Mesothelial cell of epicardium (in vitro differentiated cells): Measurements from ENCODE around the gene PRRX1. TPM values are rescaled to one million over a fixed set of nuclear protein-coding genes. Genes with fewer than 3 reads are reported as not detected.

ENCODE experiments used
- DNase-seq, 2 experiments: peaks; one replicate each; pipeline ENCODE4 v3.0.0; 2021; ENCODE audit warnings: low spot score in 2 of 2; ENCODE audit not compliant: unreplicated experiment in 2 of 2
- H3K27ac Mint-ChIP-seq: 2 replicates; pipeline ENCODE4 v1.8.0; 2021; ENCODE audit warnings: mixed read lengths
- H3K27me3 Mint-ChIP-seq: 2 replicates; pipeline ENCODE4 v1.8.0; 2021; ENCODE audit warnings: low read depth, mixed read lengths
- H3K36me3 Mint-ChIP-seq: 2 replicates; pipeline ENCODE4 v1.8.0; 2021; ENCODE audit warnings: mixed read lengths
- H3K4me1 Mint-ChIP-seq: 2 replicates; pipeline ENCODE4 v1.8.0; 2021; ENCODE audit warnings: mixed read lengths
- H3K4me3 Mint-ChIP-seq: 2 replicates; pipeline ENCODE4 v1.8.0; 2021; ENCODE audit warnings: mild to moderate bottlenecking, moderate library complexity, mixed read lengths
- H3K9me3 Mint-ChIP-seq: 2 replicates; pipeline ENCODE4 v1.8.0; 2021; ENCODE audit warnings: mixed read lengths
- CTCF ChIP-seq: fragments of 200-600 bp; sonication (generic); IDR thresholded peaks from one replicate; pipeline ENCODE4 v1.5.0; 2021; ENCODE audit warnings: antibody characterized with exemption; ENCODE audit not compliant: unreplicated experiment
- total RNA-seq: library from RNA; stranded (reverse); gene quantifications from 3 replicates; pipeline ENCODE4 v1.2.1, GENCODE V29; 2021

PRRX1 gene
- total RNA-seq, 1 donor from 2014 or later, result 9.7 TPM

- no peak overlapping the region for H3K4me3 Mint-ChIP-seq
- peaks cover 8% of the 10 kb centered on the region for H3K27me3 Mint-ChIP-seq
- TF ChIP-seq CTCF, result no peak
- peaks cover 2% of the 10 kb centered on the region for H3K36me3 Mint-ChIP-seq
- DNase-seq, result no peak
- no peak overlapping the region for H3K27ac Mint-ChIP-seq
- peaks cover 28% of the 10 kb centered on the region for H3K9me3 Mint-ChIP-seq
- H3K4me1 Mint-ChIP-seq, result peaks cover 12% of the 10 kb centered on the region
These were observed 75.9 kb downstream of the PRRX1 start for GRCh38 chr1:170739803-170740202.

- Mint-ChIP-seq H3K27ac (no peak overlapping the region), H3K27me3 (peaks cover 22% of the 10 kb centered on the region), H3K9me3 (peaks cover 28% of the 10 kb centered on the region), H3K4me1 (no peaks in the 10 kb centered on the region), H3K4me3 (no peak overlapping the region), H3K36me3 (peaks cover 2% of the 10 kb centered on the region)
- TF ChIP-seq CTCF, result no peak
- DNase-seq, result no peak
These were observed 77.7 kb downstream of the PRRX1 start for GRCh38 chr1:170741678-170742077.

GRCh38 chr1:170742600-170742999 is 78.7 kb downstream of the PRRX1 start:
- no peak for TF ChIP-seq CTCF
- H3K9me3 Mint-ChIP-seq, result peaks cover 28% of the 10 kb centered on the region
- H3K36me3 Mint-ChIP-seq, result peaks cover 2% of the 10 kb centered on the region
- no peaks in the 10 kb centered on the region for H3K4me1 Mint-ChIP-seq
- no peak for DNase-seq
- no peak overlapping the region for H3K4me3 Mint-ChIP-seq
- H3K27ac Mint-ChIP-seq, result no peak overlapping the region
- peaks cover 29% of the 10 kb centered on the region for H3K27me3 Mint-ChIP-seq

GRCh38 chr1:170743083-170743482 is 79.2 kb downstream of the PRRX1 start:
- DNase-seq, result no peak
- Mint-ChIP-seq H3K27me3 (peaks cover 33% of the 10 kb centered on the region), H3K36me3 (peaks cover 2% of the 10 kb centered on the region), H3K27ac (no peak overlapping the region), H3K4me3 (no peak overlapping the region), H3K9me3 (peaks cover 28% of the 10 kb centered on the region), H3K4me1 (no peaks in the 10 kb centered on the region)
- TF ChIP-seq CTCF, result no peak

GRCh38 chr1:170749549-170749948 is 85.6 kb downstream of the PRRX1 start:
- TF ChIP-seq CTCF, result no peak
- Mint-ChIP-seq H3K27ac (no peak overlapping the region), H3K27me3 (peaks cover 36% of the 10 kb centered on the region), H3K4me1 (peaks cover 6% of the 10 kb centered on the region), H3K9me3 (no peaks in the 10 kb centered on the region), H3K4me3 (no peak overlapping the region), H3K36me3 (no peaks in the 10 kb centered on the region)
- no peak for DNase-seq

- Mint-ChIP-seq H3K27ac (no peak overlapping the region), H3K4me3 (no peak overlapping the region), H3K36me3 (no peaks in the 10 kb centered on the region), H3K4me1 (peaks cover 6% of the 10 kb centered on the region), H3K9me3 (no peaks in the 10 kb centered on the region), H3K27me3 (peaks cover 36% of the 10 kb centered on the region)
- DNase-seq, result no peak
- TF ChIP-seq CTCF, result no peak
These were observed 86.0 kb downstream of the PRRX1 start for GRCh38 chr1:170749959-170750358.
